ENCODE measurements around the gene RASD2. TPM values are rescaled to one million over a fixed set of nuclear protein-coding genes. Genes with fewer than 3 reads are reported as not detected.
A peak's percentile ranks its signal among the peaks of the same experiment; 100 is the strongest.

Gene RASD2
- total RNA-seq, 1 experiment from 2014 or later = 2.4 TPM

DNA sequence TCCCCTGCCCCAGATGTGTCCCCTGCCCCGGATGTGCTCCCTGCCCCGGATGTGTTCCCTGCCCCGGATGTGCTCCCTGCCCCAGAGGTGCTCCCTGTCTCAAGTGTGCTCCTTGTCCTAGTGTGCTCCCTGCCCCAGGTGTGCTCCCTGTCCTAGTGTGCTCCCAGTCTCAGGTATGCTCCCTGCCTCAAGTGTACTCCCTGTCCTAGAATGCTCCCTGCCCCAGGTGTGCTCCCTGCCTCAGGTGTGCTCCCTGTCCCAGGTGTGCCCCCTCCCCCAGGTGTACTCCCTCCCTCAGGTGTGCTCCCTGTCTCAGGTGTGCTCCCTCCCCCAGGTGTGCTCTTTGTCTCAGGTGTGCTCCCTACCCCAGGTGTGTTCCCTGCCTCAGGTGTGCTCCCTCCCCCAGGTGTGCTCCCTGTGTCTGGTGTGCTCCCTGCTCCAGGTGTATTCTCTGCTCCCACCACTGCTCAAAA lies 48.7 kb upstream of the RASD2 start (continued):
- TF ChIP-seq ZNF274 (IDR thresholded peaks at IDR 0.05; ENCODE audit: low read depth, low read length) (no peak), TCF7L2 (IDR thresholded peaks at IDR 0.05; ENCODE audit: borderline replicate concordance, extremely low read depth, insufficient read depth, insufficient read length) (no peak), FOSL1 (IDR thresholded peaks at IDR 0.05; ENCODE audit: low read depth) (no peak), ELF1 (IDR thresholded peaks at IDR 0.05; ENCODE audit: borderline replicate concordance, low read depth) (no peak; the same call in 1 of the 2 replicates), EGR1 (IDR thresholded peaks at IDR 0.05; ENCODE audit: low read depth) (0 out of 2 replicates have a peak, but pooled peaks have one; percentile 86), CBX3 (IDR thresholded peaks at IDR 0.05; ENCODE audit: low read depth) (peak; percentile 79), POLR2AphosphoS5 (IDR thresholded peaks at IDR 0.05; ENCODE audit: low read depth, low read length) (no peak), SRF (IDR thresholded peaks at IDR 0.05; ENCODE audit: low read depth) (no peak)
- TF ChIP-seq, protein P1, sequence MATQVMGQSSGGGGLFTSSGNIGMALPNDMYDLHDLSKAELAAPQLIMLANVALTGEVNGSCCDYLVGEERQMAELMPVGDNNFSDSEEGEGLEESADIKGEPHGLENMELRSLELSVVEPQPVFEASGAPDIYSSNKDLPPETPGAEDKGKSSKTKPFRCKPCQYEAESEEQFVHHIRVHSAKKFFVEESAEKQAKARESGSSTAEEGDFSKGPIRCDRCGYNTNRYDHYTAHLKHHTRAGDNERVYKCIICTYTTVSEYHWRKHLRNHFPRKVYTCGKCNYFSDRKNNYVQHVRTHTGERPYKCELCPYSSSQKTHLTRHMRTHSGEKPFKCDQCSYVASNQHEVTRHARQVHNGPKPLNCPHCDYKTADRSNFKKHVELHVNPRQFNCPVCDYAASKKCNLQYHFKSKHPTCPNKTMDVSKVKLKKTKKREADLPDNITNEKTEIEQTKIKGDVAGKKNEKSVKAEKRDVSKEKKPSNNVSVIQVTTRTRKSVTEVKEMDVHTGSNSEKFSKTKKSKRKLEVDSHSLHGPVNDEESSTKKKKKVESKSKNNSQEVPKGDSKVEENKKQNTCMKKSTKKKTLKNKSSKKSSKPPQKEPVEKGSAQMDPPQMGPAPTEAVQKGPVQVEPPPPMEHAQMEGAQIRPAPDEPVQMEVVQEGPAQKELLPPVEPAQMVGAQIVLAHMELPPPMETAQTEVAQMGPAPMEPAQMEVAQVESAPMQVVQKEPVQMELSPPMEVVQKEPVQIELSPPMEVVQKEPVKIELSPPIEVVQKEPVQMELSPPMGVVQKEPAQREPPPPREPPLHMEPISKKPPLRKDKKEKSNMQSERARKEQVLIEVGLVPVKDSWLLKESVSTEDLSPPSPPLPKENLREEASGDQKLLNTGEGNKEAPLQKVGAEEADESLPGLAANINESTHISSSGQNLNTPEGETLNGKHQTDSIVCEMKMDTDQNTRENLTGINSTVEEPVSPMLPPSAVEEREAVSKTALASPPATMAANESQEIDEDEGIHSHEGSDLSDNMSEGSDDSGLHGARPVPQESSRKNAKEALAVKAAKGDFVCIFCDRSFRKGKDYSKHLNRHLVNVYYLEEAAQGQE (IDR thresholded peaks at IDR 0.05; ENCODE audit: low read depth) = no peak
- TF ChIP-seq, protein P2, sequence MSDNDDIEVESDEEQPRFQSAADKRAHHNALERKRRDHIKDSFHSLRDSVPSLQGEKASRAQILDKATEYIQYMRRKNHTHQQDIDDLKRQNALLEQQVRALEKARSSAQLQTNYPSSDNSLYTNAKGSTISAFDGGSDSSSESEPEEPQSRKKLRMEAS (IDR thresholded peaks at IDR 0.05) = peak; percentile 75

DNA sequence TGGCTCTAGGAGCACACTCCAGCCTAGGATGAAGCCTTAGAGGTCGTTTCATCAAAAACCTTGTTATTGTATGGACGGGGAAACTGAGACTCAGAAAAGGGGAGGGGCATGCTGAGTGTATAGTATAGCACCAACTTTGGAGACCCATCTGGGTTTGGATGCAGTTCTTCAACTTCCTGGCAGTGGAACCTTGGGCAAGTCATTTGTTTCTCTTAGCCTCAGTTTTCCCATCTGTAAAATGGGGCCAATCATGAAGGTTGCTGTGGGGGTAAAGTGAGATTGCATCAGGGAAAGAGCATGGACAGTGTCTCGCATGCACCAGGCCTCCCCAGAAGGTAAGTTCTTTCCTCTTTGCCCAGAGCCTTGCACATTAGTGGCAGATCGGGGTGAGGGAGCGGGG lies 47.6 kb upstream of the RASD2 start:
- Histone ChIP-seq H3K4me1 (ENCODE audit: control insufficient read depth in 1 of 2, insufficient read depth in 2 of 2, low read length in 2 of 2) (peaks cover 6 to 16% of the 10 kb centered on the region in 2 experiments; a peak in 3 of 4 replicates), H2AFZ (ENCODE audit: low read depth, low read length, poor library complexity, severe bottlenecking) (no peak overlapping the region), H3K9me2 (ENCODE audit: insufficient read depth) (no peaks in the 10 kb centered on the region), H3K9ac (ENCODE audit: low read length) (no peak overlapping the region), H3K27ac (ENCODE audit: low read depth, low read length) (peak overlapping the region; percentile 97; the same call in 1 of the 2 replicates), H3K36me3 (ENCODE audit: control insufficient read depth in 1 of 2, insufficient read depth in 2 of 2, low read length in 2 of 2) (no peaks in the 10 kb centered on the region), H3K79me2 (ENCODE audit: insufficient read depth, low read length) (no peaks in the 10 kb centered on the region), H3K4me2 (ENCODE audit: low read length) (peak overlapping the region; percentile 98), H4K20me1 (ENCODE audit: insufficient read depth) (no peaks in the 10 kb centered on the region), H3K4me3 (replicated peaks in 1 of 2; ENCODE audit: low read depth in 1 of 2, low read length in 2 of 2) (peak overlapping the region; percentile 82 to 83; a peak in 2 of 4 replicates), H3K9me3 (ENCODE audit: control insufficient read depth in 1 of 2, insufficient read depth in 1 of 2, low read depth in 1 of 2, low read length in 2 of 2) (no peaks in the 10 kb centered on the region), H3K27me3 (ENCODE audit: insufficient read depth, low read length) (no peaks in the 10 kb centered on the region)
- TF ChIP-seq JUND (IDR thresholded peaks at IDR 0.05) (no peak), EGR1 (IDR thresholded peaks at IDR 0.05; ENCODE audit: low read depth) (no peak), TCF7L2 (IDR thresholded peaks at IDR 0.05; ENCODE audit: borderline replicate concordance, extremely low read depth, insufficient read depth, insufficient read length) (no peak), ZBTB33 (IDR thresholded peaks at IDR 0.05; ENCODE audit: extremely low read depth, insufficient replicate concordance, low read length) (no peak)
- TF ChIP-seq, protein P3, sequence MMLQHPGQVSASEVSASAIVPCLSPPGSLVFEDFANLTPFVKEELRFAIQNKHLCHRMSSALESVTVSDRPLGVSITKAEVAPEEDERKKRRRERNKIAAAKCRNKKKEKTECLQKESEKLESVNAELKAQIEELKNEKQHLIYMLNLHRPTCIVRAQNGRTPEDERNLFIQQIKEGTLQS (IDR thresholded peaks at IDR 0.05) = no peak
- intact Hi-C loops (cut with micrococcal nuclease) = loop anchor here (2.0 kb wide), 1 partner anchor 130 kb away; no protein-coding TSS in a partner anchor
- CTCF ChIA-PET = interaction anchor here (0.9 kb wide), 1 partner anchor 631 kb away, joined by 3 read pairs; no protein-coding TSS in a partner anchor
- POLR2A ChIA-PET = no interaction called here
- no TSS peak for BruUV-seq (replicated peaks)
- ATAC-seq (no peak), DNase-seq (ENCODE audit: low read depth, low spot score) (no peak)
- RAD21 ChIA-PET (ENCODE audit: low non-redundant PET in 1 of 2, low total read pairs in 2 of 2, uncharacterized antibody in 2 of 2, unreplicated experiment in 2 of 2) = interaction anchor here (0.6 to 1.5 kb wide), 2 partner anchors 89 to 128 kb away, joined by 3 to 5 read pairs; no protein-coding TSS in a partner anchor

Measured in HCT116 (cell line).